ENCODE results near the gene INSM1. TPM values are rescaled to one million over a fixed set of nuclear protein-coding genes. Genes with fewer than 3 reads are reported as not detected.

The INSM1 gene
- total RNA-seq = not detected
- not detected for total RNA-seq (2013)
- 0 to 8.4 (median 0.09) reads per million in 29 experiments for total RNA-seq

GRCh38 chr20:20367575-20368417 lies at the start of gene INSM1:
TSS of gene INSM1 (plus strand) at chr20:20368104. CDS start at chr20:20368268, 164 bp downstream.
- ATAC-seq (replicated peaks in 1 of 4) (no peak), DNase-seq (no peak)
- Mint-ChIP-seq H3K4me3 (peak within 1 kb of the TSS in 2 of 3 donors; percentile 25 to 60), H3K27ac (no peak within 1 kb of the TSS), H3K27me3 (peaks cover 49 to 62% of the 10 kb centered on the region in 2 donors), H3K36me3 (no peaks in the 10 kb centered on the region), H3K4me1 (peaks cover 15 to 20% (median 15%) of the 10 kb centered on the region in 3 donors), H3K9me3 (no peaks in the 10 kb centered on the region)
- under 1% methylated on average over 82 of the region's 108 CpGs for WGBS (ENCODE audit: insufficient coverage)
- POLR2A ChIA-PET = no interaction called here
- Histone ChIP-seq H3K27ac (ENCODE audit: low read length) (no peak within 1 kb of the TSS), H3K4me3 (ENCODE audit: control insufficient read depth in 1 of 2, extremely low read depth in 1 of 2, low read length in 1 of 2) (no peak within 1 kb of the TSS), H3K27me3 (replicated peaks in 1 of 2; ENCODE audit: control insufficient read depth in 2 of 2, extremely low read depth in 1 of 2, insufficient read depth in 2 of 2, low read length in 1 of 2) (peaks cover 17 to 58% of the 10 kb centered on the region in 2 experiments), H3K4me1 (ENCODE audit: control insufficient read depth in 1 of 2, extremely low read depth in 1 of 2, insufficient read depth in 2 of 2, low read length in 2 of 2) (peaks cover 0 to 19% of the 10 kb centered on the region in 2 experiments), H3K9me3 (no peaks in the 10 kb centered on the region), H3K36me3 (ENCODE audit: control insufficient read depth in 2 of 2, extremely low read depth in 1 of 2, insufficient read depth in 1 of 2, low read length in 1 of 2) (no peaks in the 10 kb centered on the region)
- CTCF ChIA-PET = no interaction called here

- 90% methylated on average over 7 of the region's 9 CpGs for WGBS (ENCODE audit: insufficient coverage)
- POLR2A ChIA-PET = no interaction called here
- Mint-ChIP-seq H3K27ac (no peak overlapping the region), H3K4me1 (no peaks in the 10 kb centered on the region), H3K9me3 (peaks cover 0 to 2% (median 0%) of the 10 kb centered on the region in 3 donors), H3K36me3 (no peaks in the 10 kb centered on the region), H3K4me3 (no peak overlapping the region), H3K27me3 (peaks cover 5 to 7% of the 10 kb centered on the region in 2 donors)
- no peak overlapping the region for H3K4me3 ChIP-seq (ENCODE audit: control insufficient read depth in 1 of 2, extremely low read depth in 1 of 2, low read length in 1 of 2)
- H3K4me1 ChIP-seq (ENCODE audit: control insufficient read depth in 1 of 2, extremely low read depth in 1 of 2, insufficient read depth in 2 of 2, low read length in 2 of 2) = no peaks in the 10 kb centered on the region
- no peak overlapping the region for H3K27ac ChIP-seq (ENCODE audit: low read length)
- no peaks in the 10 kb centered on the region for H3K36me3 ChIP-seq (ENCODE audit: control insufficient read depth in 2 of 2, extremely low read depth in 1 of 2, insufficient read depth in 1 of 2, low read length in 1 of 2)
- no peak for ATAC-seq (replicated peaks in 1 of 4)
- DNase-seq = no peak
- H3K9me3 ChIP-seq = no peaks in the 10 kb centered on the region
- H3K27me3 ChIP-seq (replicated peaks in 1 of 2; ENCODE audit: control insufficient read depth in 2 of 2, extremely low read depth in 1 of 2, insufficient read depth in 2 of 2, low read length in 1 of 2) = peaks cover 0 to 15% of the 10 kb centered on the region in 2 experiments
- CTCF ChIA-PET = no interaction called here
Observed at GRCh38 chr20:20318365-20319161, 49.3 kb upstream of the INSM1 start.

- Mint-ChIP-seq H3K4me1 (no peaks in the 10 kb centered on the region), H3K27ac (no peak overlapping the region), H3K36me3 (no peaks in the 10 kb centered on the region), H3K27me3 (peaks cover 5 to 7% of the 10 kb centered on the region in 2 donors), H3K9me3 (peaks cover 0 to 2% (median 0%) of the 10 kb centered on the region in 3 donors), H3K4me3 (no peak overlapping the region)
- H3K27ac ChIP-seq (ENCODE audit: low read length) = no peak overlapping the region
- H3K36me3 ChIP-seq (ENCODE audit: control insufficient read depth in 2 of 2, extremely low read depth in 1 of 2, insufficient read depth in 1 of 2, low read length in 1 of 2) = no peaks in the 10 kb centered on the region
- H3K4me3 ChIP-seq (ENCODE audit: control insufficient read depth in 1 of 2, extremely low read depth in 1 of 2, low read length in 1 of 2) = no peak overlapping the region
- ChIA-PET CTCF (no interaction called here), POLR2A (no interaction called here)
- DNase-seq (no peak), ATAC-seq (replicated peaks in 1 of 4) (no peak)
- no CpG with 5 or more reads among the region's 1 CpG for WGBS (ENCODE audit: insufficient coverage)
- no peaks in the 10 kb centered on the region for H3K9me3 ChIP-seq
- H3K27me3 ChIP-seq (replicated peaks in 1 of 2; ENCODE audit: control insufficient read depth in 2 of 2, extremely low read depth in 1 of 2, insufficient read depth in 2 of 2, low read length in 1 of 2) = peaks cover 0 to 15% of the 10 kb centered on the region in 2 experiments
- H3K4me1 ChIP-seq (ENCODE audit: control insufficient read depth in 1 of 2, extremely low read depth in 1 of 2, insufficient read depth in 2 of 2, low read length in 2 of 2) = no peaks in the 10 kb centered on the region
Observed at GRCh38 chr20:20321134-20321533, 46.8 kb upstream of the INSM1 start.

- no peaks in the 10 kb centered on the region for H3K36me3 Mint-ChIP-seq
- peaks cover 5 to 7% of the 10 kb centered on the region in 2 donors for H3K27me3 Mint-ChIP-seq
- no peak for ATAC-seq (replicated peaks in 1 of 4)
- Histone ChIP-seq H3K27me3 (replicated peaks in 1 of 2; ENCODE audit: control insufficient read depth in 2 of 2, extremely low read depth in 1 of 2, insufficient read depth in 2 of 2, low read length in 1 of 2) (peaks cover 0 to 15% of the 10 kb centered on the region in 2 experiments), H3K4me3 (ENCODE audit: control insufficient read depth in 1 of 2, extremely low read depth in 1 of 2, low read length in 1 of 2) (no peak overlapping the region), H3K4me1 (ENCODE audit: control insufficient read depth in 1 of 2, extremely low read depth in 1 of 2, insufficient read depth in 2 of 2, low read length in 2 of 2) (no peaks in the 10 kb centered on the region), H3K9me3 (no peaks in the 10 kb centered on the region), H3K36me3 (ENCODE audit: control insufficient read depth in 2 of 2, extremely low read depth in 1 of 2, insufficient read depth in 1 of 2, low read length in 1 of 2) (no peaks in the 10 kb centered on the region), H3K27ac (ENCODE audit: low read length) (no peak overlapping the region)
- H3K9me3 Mint-ChIP-seq = peaks cover 0 to 2% (median 0%) of the 10 kb centered on the region in 3 donors
- H3K4me3 Mint-ChIP-seq = no peak overlapping the region
- H3K4me1 Mint-ChIP-seq = no peaks in the 10 kb centered on the region
- no CpG with 5 or more reads among the region's 1 CpG for WGBS (ENCODE audit: insufficient coverage)
- CTCF ChIA-PET = no interaction called here
- no peak for DNase-seq
- H3K27ac Mint-ChIP-seq = no peak overlapping the region
- POLR2A ChIA-PET = no interaction called here
Observed at GRCh38 chr20:20321917-20322316, 46.0 kb upstream of the INSM1 start.

- Mint-ChIP-seq H3K27me3 (peaks cover 6 to 7% of the 10 kb centered on the region in 2 donors), H3K27ac (no peak overlapping the region), H3K9me3 (peaks cover 0 to 2% (median 0%) of the 10 kb centered on the region in 3 donors), H3K36me3 (no peaks in the 10 kb centered on the region), H3K4me1 (no peaks in the 10 kb centered on the region), H3K4me3 (no peak overlapping the region)
- Histone ChIP-seq H3K36me3 (ENCODE audit: control insufficient read depth in 2 of 2, extremely low read depth in 1 of 2, insufficient read depth in 1 of 2, low read length in 1 of 2) (no peaks in the 10 kb centered on the region), H3K4me1 (ENCODE audit: control insufficient read depth in 1 of 2, extremely low read depth in 1 of 2, insufficient read depth in 2 of 2, low read length in 2 of 2) (no peaks in the 10 kb centered on the region), H3K9me3 (no peaks in the 10 kb centered on the region), H3K27me3 (replicated peaks in 1 of 2; ENCODE audit: control insufficient read depth in 2 of 2, extremely low read depth in 1 of 2, insufficient read depth in 2 of 2, low read length in 1 of 2) (peaks cover 0 to 7% of the 10 kb centered on the region in 2 experiments), H3K27ac (ENCODE audit: low read length) (no peak overlapping the region), H3K4me3 (ENCODE audit: control insufficient read depth in 1 of 2, extremely low read depth in 1 of 2, low read length in 1 of 2) (no peak overlapping the region)
- POLR2A ChIA-PET = no interaction called here
- ATAC-seq (replicated peaks in 1 of 4) (no peak), DNase-seq (no peak)
- WGBS (ENCODE audit: insufficient coverage) = no CpG with 5 or more reads among the region's 6 CpGs
- CTCF ChIA-PET = no interaction called here
Observed at GRCh38 chr20:20322912-20323311, 45.0 kb upstream of the INSM1 start.

- no peak overlapping the region for H3K4me3 ChIP-seq (ENCODE audit: control insufficient read depth in 1 of 2, extremely low read depth in 1 of 2, low read length in 1 of 2)
- H3K36me3 ChIP-seq (ENCODE audit: control insufficient read depth in 2 of 2, extremely low read depth in 1 of 2, insufficient read depth in 1 of 2, low read length in 1 of 2) = no peaks in the 10 kb centered on the region
- no peak overlapping the region for H3K27ac ChIP-seq (ENCODE audit: low read length)
- no peak for DNase-seq
- H3K9me3 ChIP-seq = no peaks in the 10 kb centered on the region
- ATAC-seq (replicated peaks in 1 of 4) = no peak
- Mint-ChIP-seq H3K36me3 (no peaks in the 10 kb centered on the region), H3K4me3 (no peak overlapping the region), H3K4me1 (no peaks in the 10 kb centered on the region), H3K27ac (no peak overlapping the region), H3K27me3 (peaks cover 15 to 22% of the 10 kb centered on the region in 2 donors), H3K9me3 (no peaks in the 10 kb centered on the region)
- peaks cover 0 to 11% of the 10 kb centered on the region in 2 experiments for H3K27me3 ChIP-seq (replicated peaks in 1 of 2; ENCODE audit: control insufficient read depth in 2 of 2, extremely low read depth in 1 of 2, insufficient read depth in 2 of 2, low read length in 1 of 2)
- ChIA-PET POLR2A (interaction anchor here in 1 of 2 donors (0.7 kb wide), 1 partner anchor 1138 kb away, joined by 11 read pairs; no protein-coding TSS in a partner anchor), CTCF (interaction anchor here in 1 of 2 donors (0.5 to 0.8 kb wide), 2 partner anchors 97 to 127 kb away, joined by 4 to 5 read pairs; no protein-coding TSS in a partner anchor)
- H3K4me1 ChIP-seq (ENCODE audit: control insufficient read depth in 1 of 2, extremely low read depth in 1 of 2, insufficient read depth in 2 of 2, low read length in 2 of 2) = no peaks in the 10 kb centered on the region
- 90% methylated on average over 3 of the region's 6 CpGs for WGBS (ENCODE audit: insufficient coverage)
Observed at GRCh38 chr20:20327746-20328145, 40.2 kb upstream of the INSM1 start.

Data from T-cell (primary cell).